ENCODE results near the gene TCL1A.

DNA sequence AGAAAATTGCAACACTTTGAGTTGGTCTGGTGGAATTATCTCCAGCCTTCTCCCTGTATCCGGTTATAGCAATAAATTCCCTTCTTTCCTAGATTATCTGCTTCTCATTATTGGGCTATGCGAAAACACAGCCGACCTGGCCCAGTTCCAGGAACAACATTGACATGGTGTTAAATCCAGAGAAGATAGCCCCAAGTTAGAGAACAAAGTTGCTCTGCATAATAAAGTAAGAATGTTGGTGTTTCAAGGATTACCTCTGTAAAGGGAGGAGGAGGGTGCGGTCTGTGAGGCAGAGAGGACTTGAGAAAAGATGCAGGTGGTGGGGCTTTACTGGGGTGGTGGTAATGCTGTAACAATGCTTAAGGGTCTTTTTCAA is 12.1 kb downstream of the TCL1A start:
- TF ChIP-seq, protein P1, sequence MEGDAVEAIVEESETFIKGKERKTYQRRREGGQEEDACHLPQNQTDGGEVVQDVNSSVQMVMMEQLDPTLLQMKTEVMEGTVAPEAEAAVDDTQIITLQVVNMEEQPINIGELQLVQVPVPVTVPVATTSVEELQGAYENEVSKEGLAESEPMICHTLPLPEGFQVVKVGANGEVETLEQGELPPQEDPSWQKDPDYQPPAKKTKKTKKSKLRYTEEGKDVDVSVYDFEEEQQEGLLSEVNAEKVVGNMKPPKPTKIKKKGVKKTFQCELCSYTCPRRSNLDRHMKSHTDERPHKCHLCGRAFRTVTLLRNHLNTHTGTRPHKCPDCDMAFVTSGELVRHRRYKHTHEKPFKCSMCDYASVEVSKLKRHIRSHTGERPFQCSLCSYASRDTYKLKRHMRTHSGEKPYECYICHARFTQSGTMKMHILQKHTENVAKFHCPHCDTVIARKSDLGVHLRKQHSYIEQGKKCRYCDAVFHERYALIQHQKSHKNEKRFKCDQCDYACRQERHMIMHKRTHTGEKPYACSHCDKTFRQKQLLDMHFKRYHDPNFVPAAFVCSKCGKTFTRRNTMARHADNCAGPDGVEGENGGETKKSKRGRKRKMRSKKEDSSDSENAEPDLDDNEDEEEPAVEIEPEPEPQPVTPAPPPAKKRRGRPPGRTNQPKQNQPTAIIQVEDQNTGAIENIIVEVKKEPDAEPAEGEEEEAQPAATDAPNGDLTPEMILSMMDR (IDR thresholded peaks at IDR 0.05; ENCODE audit: insufficient read depth, low read depth, low read length), result no peak
- no peak for TF ChIP-seq EZH2 (IDR thresholded peaks at IDR 0.05; ENCODE audit: insufficient read depth, low read length)

Data from astrocyte (in vitro differentiated cells and primary cell).